HEK293 (cell line): ENCODE data around the gene ZFP36.

ENCODE experiments used
- BCL6B ChIP-seq: fragments of 450-650 bp; formaldehyde crosslinking; IDR thresholded peaks from 2 replicates; pipeline ENCODE4 v1.5.1; 2017; ENCODE audit warnings: missing biosample characterization, missing genetic modification characterization
- OSR2 ChIP-seq: fragments of 450-650 bp; formaldehyde crosslinking; IDR thresholded peaks from 2 replicates; pipeline ENCODE4 v1.5.1; 2016; ENCODE audit warnings: missing biosample characterization, missing genetic modification characterization
- PRDM4 ChIP-seq: fragments of 450-650 bp; formaldehyde crosslinking; IDR thresholded peaks from 2 replicates; pipeline ENCODE4 v1.5.1; 2017; ENCODE audit warnings: missing biosample characterization, missing genetic modification characterization
- SCRT1 ChIP-seq: fragments of 450-650 bp; formaldehyde crosslinking; IDR thresholded peaks from 2 replicates; pipeline ENCODE4 v1.5.1; 2016; ENCODE audit warnings: missing biosample characterization, missing genetic modification characterization, borderline replicate concordance
- TCF7L2 ChIP-seq: IDR thresholded peaks from 2 replicates; pipeline ENCODE4 v1.6.1; 2011; ENCODE audit warnings: low read depth, mild to moderate bottlenecking, inconsistent platforms, low read length, moderate library complexity, borderline replicate concordance
- WT1 ChIP-seq: fragments of 450-650 bp; formaldehyde crosslinking; IDR thresholded peaks from 2 replicates; pipeline ENCODE4 v1.5.1; 2016; ENCODE audit warnings: missing biosample characterization, missing genetic modification characterization
- ZEB2 ChIP-seq: fragments of 450-650 bp; formaldehyde crosslinking; IDR thresholded peaks from 2 replicates; pipeline ENCODE4 v1.5.1; 2016; ENCODE audit warnings: missing biosample characterization, missing genetic modification characterization
- ZNF155 ChIP-seq: fragments of 450-650 bp; formaldehyde crosslinking; IDR thresholded peaks from 2 replicates; pipeline ENCODE4 v1.5.1; 2016; ENCODE audit warnings: missing biosample characterization, missing genetic modification characterization
- ZNF274 ChIP-seq, 2 experiments: fragments of 200-500 bp in 1 of 2; fragments of 450-650 bp in 1 of 2; sonication (Bioruptor generic) in 1 of 2; formaldehyde crosslinking in 1 of 2; IDR thresholded peaks; 2 replicates each; pipeline versions ENCODE4 v1.5.1 to v1.6.1; 2014 to 2016; ENCODE audit warnings: borderline replicate concordance in 1 of 2, inconsistent platforms in 1 of 2, low read length in 1 of 2, missing biosample characterization in 1 of 2, missing genetic modification characterization in 1 of 2
- ZNF324 ChIP-seq: fragments of 450-650 bp; formaldehyde crosslinking; IDR thresholded peaks from 2 replicates; pipeline ENCODE4 v1.5.1; 2016; ENCODE audit warnings: missing biosample characterization, missing genetic modification characterization
- ZNF354C ChIP-seq: fragments of 450-650 bp; formaldehyde crosslinking; IDR thresholded peaks from 2 replicates; pipeline ENCODE4 v1.5.1; 2016; ENCODE audit warnings: missing biosample characterization, missing genetic modification characterization, low read depth, borderline replicate concordance
- ZNF521 ChIP-seq: fragments of 450-650 bp; formaldehyde crosslinking; IDR thresholded peaks from 2 replicates; pipeline ENCODE4 v1.5.1; 2017; ENCODE audit warnings: missing biosample characterization, mild to moderate bottlenecking, missing genetic modification characterization
- ZNF558 ChIP-seq: fragments of 450-650 bp; formaldehyde crosslinking; IDR thresholded peaks from 2 replicates; pipeline ENCODE4 v1.5.1; 2016; ENCODE audit warnings: missing biosample characterization, missing genetic modification characterization
- ZNF571 ChIP-seq: fragments of 450-650 bp; formaldehyde crosslinking; IDR thresholded peaks from 2 replicates; pipeline ENCODE4 v1.5.0; 2017; ENCODE audit warnings: missing biosample characterization, missing genetic modification characterization
- ZNF596 ChIP-seq: fragments of 450-650 bp; IDR thresholded peaks from 2 replicates; pipeline ENCODE4 v1.5.0; 2018; ENCODE audit warnings: missing biosample characterization, mild to moderate bottlenecking, missing genetic modification characterization, moderate library complexity
- ZNF600 ChIP-seq: fragments of 450-650 bp; formaldehyde crosslinking; IDR thresholded peaks from 2 replicates; pipeline ENCODE4 v1.5.1; 2016; ENCODE audit warnings: missing biosample characterization, missing genetic modification characterization
- ZNF621 ChIP-seq: fragments of 450-650 bp; formaldehyde crosslinking; IDR thresholded peaks from 2 replicates; pipeline ENCODE4 v1.5.1; 2017; ENCODE audit warnings: missing biosample characterization, missing genetic modification characterization
- ZNF623 ChIP-seq: fragments of 450-650 bp; formaldehyde crosslinking; IDR thresholded peaks from 2 replicates; pipeline ENCODE4 v1.5.1; 2016; ENCODE audit warnings: missing biosample characterization, missing genetic modification characterization
- TF ChIP-seq, protein P1 (sequence below): fragments of 450-650 bp; formaldehyde crosslinking; IDR thresholded peaks from 2 replicates; pipeline ENCODE4 v1.5.1; 2016; ENCODE audit warnings: missing biosample characterization, missing genetic modification characterization
- TF ChIP-seq, protein P2 (sequence below): fragments of 450-650 bp; formaldehyde crosslinking; IDR thresholded peaks from 2 replicates; pipeline ENCODE4 v1.5.1; 2017; ENCODE audit warnings: missing biosample characterization, mild to moderate bottlenecking, missing genetic modification characterization, moderate library complexity
- TF ChIP-seq, protein P3 (sequence below): fragments of 450-650 bp; formaldehyde crosslinking; IDR thresholded peaks from 2 replicates; pipeline ENCODE4 v1.5.1; 2016; ENCODE audit warnings: missing biosample characterization, missing genetic modification characterization
- TF ChIP-seq, protein P4 (sequence below): fragments of 450-650 bp; formaldehyde crosslinking; IDR thresholded peaks from 2 replicates; pipeline ENCODE4 v1.5.1; 2016; ENCODE audit warnings: missing biosample characterization, missing genetic modification characterization
- TF ChIP-seq, protein P5 (sequence below): fragments of 450-650 bp; formaldehyde crosslinking; IDR thresholded peaks from 2 replicates; pipeline ENCODE4 v1.5.1; 2016; ENCODE audit warnings: missing biosample characterization, missing genetic modification characterization, low read depth

Gene ZFP36

GRCh38 chr19:39408392-39409207 lies 2.0 kb downstream of the ZFP36 start (continued):
- TF ChIP-seq PRDM4 (0 out of 2 replicates have a peak, but pooled peaks have one; percentile 18), TCF7L2 (no peak), ZNF558 (no peak), ZEB2 (tag by site-specific recombination) (no peak), BCL6B (tag by site-specific recombination) (no peak), ZNF623 (tag by site-specific recombination) (no peak), ZNF521 (tag by site-specific recombination) (no peak), ZNF354C (tag by site-specific recombination) (no peak), ZNF155 (tag by site-specific recombination) (no peak), OSR2 (tag by site-specific recombination) (peak; percentile 87), ZNF571 (tag by site-specific recombination) (no peak), ZNF274 (IDR thresholded peaks at IDR 0.05; ENCODE audit: low read length) (no peak), ZNF274 (tag by site-specific recombination; IDR thresholded peaks at IDR 0.05; ENCODE audit: borderline replicate concordance) (no peak), SCRT1 (tag by site-specific recombination) (no peak), ZNF324 (tag by site-specific recombination) (no peak), WT1 (peak; percentile 46; the same call in 1 of the 2 replicates), ZNF621 (tag by site-specific recombination) (no peak), ZNF596 (peak; percentile 38; the same call in 1 of the 2 replicates), ZNF600 (no peak)
- TF ChIP-seq, protein P1, sequence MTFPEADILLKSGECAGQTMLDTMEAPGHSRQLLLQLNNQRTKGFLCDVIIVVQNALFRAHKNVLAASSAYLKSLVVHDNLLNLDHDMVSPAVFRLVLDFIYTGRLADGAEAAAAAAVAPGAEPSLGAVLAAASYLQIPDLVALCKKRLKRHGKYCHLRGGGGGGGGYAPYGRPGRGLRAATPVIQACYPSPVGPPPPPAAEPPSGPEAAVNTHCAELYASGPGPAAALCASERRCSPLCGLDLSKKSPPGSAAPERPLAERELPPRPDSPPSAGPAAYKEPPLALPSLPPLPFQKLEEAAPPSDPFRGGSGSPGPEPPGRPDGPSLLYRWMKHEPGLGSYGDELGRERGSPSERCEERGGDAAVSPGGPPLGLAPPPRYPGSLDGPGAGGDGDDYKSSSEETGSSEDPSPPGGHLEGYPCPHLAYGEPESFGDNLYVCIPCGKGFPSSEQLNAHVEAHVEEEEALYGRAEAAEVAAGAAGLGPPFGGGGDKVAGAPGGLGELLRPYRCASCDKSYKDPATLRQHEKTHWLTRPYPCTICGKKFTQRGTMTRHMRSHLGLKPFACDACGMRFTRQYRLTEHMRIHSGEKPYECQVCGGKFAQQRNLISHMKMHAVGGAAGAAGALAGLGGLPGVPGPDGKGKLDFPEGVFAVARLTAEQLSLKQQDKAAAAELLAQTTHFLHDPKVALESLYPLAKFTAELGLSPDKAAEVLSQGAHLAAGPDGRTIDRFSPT: no peak
- TF ChIP-seq, protein P2, sequence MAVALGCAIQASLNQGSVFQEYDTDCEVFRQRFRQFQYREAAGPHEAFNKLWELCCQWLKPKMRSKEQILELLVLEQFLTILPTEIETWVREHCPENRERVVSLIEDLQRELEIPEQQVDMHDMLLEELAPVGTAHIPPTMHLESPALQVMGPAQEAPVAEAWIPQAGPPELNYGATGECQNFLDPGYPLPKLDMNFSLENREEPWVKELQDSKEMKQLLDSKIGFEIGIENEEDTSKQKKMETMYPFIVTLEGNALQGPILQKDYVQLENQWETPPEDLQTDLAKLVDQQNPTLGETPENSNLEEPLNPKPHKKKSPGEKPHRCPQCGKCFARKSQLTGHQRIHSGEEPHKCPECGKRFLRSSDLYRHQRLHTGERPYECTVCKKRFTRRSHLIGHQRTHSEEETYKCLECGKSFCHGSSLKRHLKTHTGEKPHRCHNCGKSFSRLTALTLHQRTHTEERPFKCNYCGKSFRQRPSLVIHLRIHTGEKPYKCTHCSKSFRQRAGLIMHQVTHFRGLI: no peak
- TF ChIP-seq, protein P3, sequence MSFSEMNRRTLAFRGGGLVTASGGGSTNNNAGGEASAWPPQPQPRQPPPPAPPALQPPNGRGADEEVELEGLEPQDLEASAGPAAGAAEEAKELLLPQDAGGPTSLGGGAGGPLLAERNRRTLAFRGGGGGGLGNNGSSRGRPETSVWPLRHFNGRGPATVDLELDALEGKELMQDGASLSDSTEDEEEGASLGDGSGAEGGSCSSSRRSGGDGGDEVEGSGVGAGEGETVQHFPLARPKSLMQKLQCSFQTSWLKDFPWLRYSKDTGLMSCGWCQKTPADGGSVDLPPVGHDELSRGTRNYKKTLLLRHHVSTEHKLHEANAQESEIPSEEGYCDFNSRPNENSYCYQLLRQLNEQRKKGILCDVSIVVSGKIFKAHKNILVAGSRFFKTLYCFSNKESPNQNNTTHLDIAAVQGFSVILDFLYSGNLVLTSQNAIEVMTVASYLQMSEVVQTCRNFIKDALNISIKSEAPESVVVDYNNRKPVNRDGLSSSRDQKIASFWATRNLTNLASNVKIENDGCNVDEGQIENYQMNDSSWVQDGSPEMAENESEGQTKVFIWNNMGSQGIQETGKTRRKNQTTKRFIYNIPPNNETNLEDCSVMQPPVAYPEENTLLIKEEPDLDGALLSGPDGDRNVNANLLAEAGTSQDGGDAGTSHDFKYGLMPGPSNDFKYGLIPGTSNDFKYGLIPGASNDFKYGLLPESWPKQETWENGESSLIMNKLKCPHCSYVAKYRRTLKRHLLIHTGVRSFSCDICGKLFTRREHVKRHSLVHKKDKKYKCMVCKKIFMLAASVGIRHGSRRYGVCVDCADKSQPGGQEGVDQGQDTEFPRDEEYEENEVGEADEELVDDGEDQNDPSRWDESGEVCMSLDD (tag by site-specific recombination): peak; percentile 68; the same call in 1 of the 2 replicates
- TF ChIP-seq, protein P4, sequence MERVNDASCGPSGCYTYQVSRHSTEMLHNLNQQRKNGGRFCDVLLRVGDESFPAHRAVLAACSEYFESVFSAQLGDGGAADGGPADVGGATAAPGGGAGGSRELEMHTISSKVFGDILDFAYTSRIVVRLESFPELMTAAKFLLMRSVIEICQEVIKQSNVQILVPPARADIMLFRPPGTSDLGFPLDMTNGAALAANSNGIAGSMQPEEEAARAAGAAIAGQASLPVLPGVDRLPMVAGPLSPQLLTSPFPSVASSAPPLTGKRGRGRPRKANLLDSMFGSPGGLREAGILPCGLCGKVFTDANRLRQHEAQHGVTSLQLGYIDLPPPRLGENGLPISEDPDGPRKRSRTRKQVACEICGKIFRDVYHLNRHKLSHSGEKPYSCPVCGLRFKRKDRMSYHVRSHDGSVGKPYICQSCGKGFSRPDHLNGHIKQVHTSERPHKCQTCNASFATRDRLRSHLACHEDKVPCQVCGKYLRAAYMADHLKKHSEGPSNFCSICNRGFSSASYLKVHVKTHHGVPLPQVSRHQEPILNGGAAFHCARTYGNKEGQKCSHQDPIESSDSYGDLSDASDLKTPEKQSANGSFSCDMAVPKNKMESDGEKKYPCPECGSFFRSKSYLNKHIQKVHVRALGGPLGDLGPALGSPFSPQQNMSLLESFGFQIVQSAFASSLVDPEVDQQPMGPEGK (tag by site-specific recombination): no peak; the same call in none of the 2 replicates
- TF ChIP-seq, protein P5, sequence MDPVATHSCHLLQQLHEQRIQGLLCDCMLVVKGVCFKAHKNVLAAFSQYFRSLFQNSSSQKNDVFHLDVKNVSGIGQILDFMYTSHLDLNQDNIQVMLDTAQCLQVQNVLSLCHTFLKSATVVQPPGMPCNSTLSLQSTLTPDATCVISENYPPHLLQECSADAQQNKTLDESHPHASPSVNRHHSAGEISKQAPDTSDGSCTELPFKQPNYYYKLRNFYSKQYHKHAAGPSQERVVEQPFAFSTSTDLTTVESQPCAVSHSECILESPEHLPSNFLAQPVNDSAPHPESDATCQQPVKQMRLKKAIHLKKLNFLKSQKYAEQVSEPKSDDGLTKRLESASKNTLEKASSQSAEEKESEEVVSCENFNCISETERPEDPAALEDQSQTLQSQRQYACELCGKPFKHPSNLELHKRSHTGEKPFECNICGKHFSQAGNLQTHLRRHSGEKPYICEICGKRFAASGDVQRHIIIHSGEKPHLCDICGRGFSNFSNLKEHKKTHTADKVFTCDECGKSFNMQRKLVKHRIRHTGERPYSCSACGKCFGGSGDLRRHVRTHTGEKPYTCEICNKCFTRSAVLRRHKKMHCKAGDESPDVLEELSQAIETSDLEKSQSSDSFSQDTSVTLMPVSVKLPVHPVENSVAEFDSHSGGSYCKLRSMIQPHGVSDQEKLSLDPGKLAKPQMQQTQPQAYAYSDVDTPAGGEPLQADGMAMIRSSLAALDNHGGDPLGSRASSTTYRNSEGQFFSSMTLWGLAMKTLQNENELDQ (tag by site-specific recombination): no peak
